H1 (cell line): Measurements from ENCODE around the gene SYTL5. TPM values are rescaled to one million over a fixed set of nuclear protein-coding genes. Genes with fewer than 3 reads are reported as not detected.

Source experiments
- CTCF ChIA-PET: fragments of 300-600 bp; sonication (Branson Sonifier 250); formaldehyde crosslinking; loops from one replicate; lab custom pipeline; 2021; ENCODE audit not compliant: partially characterized antibody; lab: Charles Lee
- POLR2A ChIA-PET: fragments of 300-600 bp; sonication (Branson Sonifier 250); formaldehyde crosslinking; loops from one replicate; lab custom pipeline; 2021; ENCODE audit warnings: inconsistent platforms; ENCODE audit not compliant: partially characterized antibody; lab: Charles Lee
- DNase-seq, 2 experiments: peaks; one replicate each; pipeline versions ENCODE4 v3.0.0 to v3.0.0-alpha.2; 2010 to 2022; ENCODE audit warnings: low spot score in 2 of 2, low read depth in 1 of 2, mixed read lengths in 1 of 2
- FAIRE-seq: peaks from 2 replicates; lab custom pipeline; 2011; peaks lifted over from hg19 to GRCh38; lab: Jason Lieb, UNC
- H2AFZ ChIP-seq: 2 replicates; pipeline ENCODE4 v1.8.1; 2012; ENCODE audit warnings: low read length, inconsistent platforms
- H2AK5ac ChIP-seq: 2 replicates; pipeline ENCODE4 v1.6.1; 2013; ENCODE audit warnings: low read depth, low read length
- H2BK120ac ChIP-seq: replicated peaks from 2 replicates; pipeline ENCODE3; 2013; ENCODE audit warnings: low read depth, low read length, inconsistent platforms
- H2BK12ac ChIP-seq: 2 replicates; pipeline ENCODE4 v1.6.1; 2013; ENCODE audit warnings: low read depth, low read length
- H2BK15ac ChIP-seq: 2 replicates; pipeline ENCODE4 v1.6.1; 2013; ENCODE audit warnings: low read length
- H2BK20ac ChIP-seq: 2 replicates; pipeline ENCODE4 v1.6.1; 2013; ENCODE audit warnings: low read length
- H2BK5ac ChIP-seq: 2 replicates; pipeline ENCODE4 v1.6.1; 2013; ENCODE audit warnings: low read depth, low read length
- H3K14ac ChIP-seq: 2 replicates; pipeline ENCODE4 v1.6.1; 2013; ENCODE audit warnings: inconsistent platforms; ENCODE audit not compliant: insufficient read length
- H3K18ac ChIP-seq: 2 replicates; pipeline ENCODE4 v1.6.1; 2013; ENCODE audit warnings: low read length; ENCODE audit errors: extremely low read depth
- H3K23ac ChIP-seq: 2 replicates; pipeline ENCODE4 v1.6.1; 2013; ENCODE audit warnings: inconsistent platforms; ENCODE audit not compliant: insufficient read length
- H3K23me2 ChIP-seq: 2 replicates; pipeline ENCODE4 v1.6.1; 2013; ENCODE audit warnings: low read depth, low read length
- H3K27ac ChIP-seq: 2 replicates; pipeline ENCODE4 v1.6.1; 2011; ENCODE audit warnings: low read depth, low read length, inconsistent platforms
- H3K27me3 ChIP-seq, 4 experiments: replicated peaks in 1 of 4; 1 replicate in 1 of 4; 2 replicates in 3 of 4; pipeline versions ENCODE4 v1.6.1 to v1.8.1; 2011 to 2013; ENCODE audit warnings: low read length in 3 of 4, mild to moderate bottlenecking in 3 of 4, inconsistent platforms in 2 of 4, mixed read lengths in 2 of 4, moderate library complexity in 1 of 4; ENCODE audit not compliant: control insufficient read depth in 3 of 4, insufficient read depth in 3 of 4; ENCODE audit errors: extremely low read depth in 1 of 4
- H3K36me3 ChIP-seq, 4 experiments: 2 replicates each; pipeline versions ENCODE4 v1.6.1 to v1.8.1; 2011 to 2013; ENCODE audit warnings: mild to moderate bottlenecking in 4 of 4, low read length in 3 of 4, moderate library complexity in 2 of 4, control low read depth in 1 of 4, inconsistent platforms in 1 of 4; ENCODE audit not compliant: insufficient read depth in 4 of 4, control insufficient read depth in 2 of 4
- H3K4ac ChIP-seq: replicated peaks from 2 replicates; pipeline ENCODE3; 2013; ENCODE audit warnings: low read length, low read depth, mixed read lengths, inconsistent platforms; ENCODE audit not compliant: insufficient read length
- H3K4me1 ChIP-seq, 4 experiments: replicated peaks in 1 of 4; 1 replicate in 1 of 4; 2 replicates in 3 of 4; pipeline versions ENCODE4 v1.6.1 to v1.8.1; 2011 to 2013; ENCODE audit warnings: low read length in 3 of 4, inconsistent platforms in 2 of 4, mixed read lengths in 1 of 4; ENCODE audit not compliant: insufficient read depth in 4 of 4, control insufficient read depth in 3 of 4
- H3K4me2 ChIP-seq, 2 experiments: 2 replicates each; pipeline versions ENCODE4 v1.6.1 to v1.8.1; 2011 to 2013; ENCODE audit warnings: low read depth in 2 of 2, low read length in 2 of 2, control low read depth in 1 of 2, inconsistent platforms in 1 of 2, mild to moderate bottlenecking in 1 of 2; ENCODE audit not compliant: insufficient read depth in 1 of 2
- H3K4me3 ChIP-seq, 4 experiments: fragments of 200-600, 300-600 bp in 1 of 4; sonication (generic), shearing (Covaris generic), sonication (Bioruptor Twin) in 1 of 4; 2 replicates each; pipeline versions ENCODE4 v1.5.1 to v1.8.1; 2011 to 2016; ENCODE audit warnings: low read length in 4 of 4, low read depth in 3 of 4, control low read depth in 2 of 4, inconsistent platforms in 2 of 4, mild to moderate bottlenecking in 2 of 4, mixed read lengths in 1 of 4, moderate library complexity in 1 of 4; ENCODE audit not compliant: insufficient read depth in 2 of 4; ENCODE audit errors: extremely low read depth in 1 of 4
- H3K56ac ChIP-seq: replicated peaks from 2 replicates; pipeline ENCODE3; 2013; ENCODE audit warnings: low read depth, mild to moderate bottlenecking, mixed read lengths, low read length, inconsistent platforms; ENCODE audit not compliant: insufficient read length
- H3K79me1 ChIP-seq: 2 replicates; pipeline ENCODE4 v1.6.1; 2013; ENCODE audit warnings: low read depth, low read length, control low read depth
- H3K79me2 ChIP-seq, 2 experiments: 2 replicates each; pipeline versions ENCODE4 v1.6.1 to v1.8.1; 2012 to 2013; ENCODE audit warnings: low read length in 2 of 2, mild to moderate bottlenecking in 2 of 2, inconsistent platforms in 1 of 2; ENCODE audit not compliant: insufficient read depth in 2 of 2, control insufficient read depth in 1 of 2
- H3K9ac ChIP-seq, 4 experiments: replicated peaks in 1 of 4; 1 replicate in 1 of 4; 2 replicates in 3 of 4; pipeline versions ENCODE4 v1.6.1 to v1.8.1; 2011 to 2013; ENCODE audit warnings: low read depth in 3 of 4, low read length in 3 of 4, control low read depth in 2 of 4, mild to moderate bottlenecking in 2 of 4, moderate library complexity in 2 of 4, inconsistent platforms in 1 of 4; ENCODE audit errors: extremely low read depth in 1 of 4
- H3K9me3 ChIP-seq, 2 experiments: 2 replicates each; pipeline versions ENCODE4 v1.6.1 to v1.8.1; 2012 to 2013; ENCODE audit warnings: mild to moderate bottlenecking in 2 of 2, moderate library complexity in 2 of 2, control low read depth in 1 of 2, inconsistent platforms in 1 of 2, low read depth in 1 of 2, low read length in 1 of 2, mixed read lengths in 1 of 2; ENCODE audit not compliant: insufficient read depth in 2 of 2
- H4K20me1 ChIP-seq, 2 experiments: replicated peaks in 1 of 2; 2 replicates each; pipeline versions ENCODE3 to v1.8.1; 2011 to 2013; ENCODE audit warnings: inconsistent platforms in 2 of 2, low read length in 2 of 2, mild to moderate bottlenecking in 1 of 2; ENCODE audit not compliant: insufficient read depth in 2 of 2, control insufficient read depth in 1 of 2
- H4K5ac ChIP-seq: 2 replicates; pipeline ENCODE4 v1.6.1; 2013; ENCODE audit warnings: low read length, low read depth, mixed read lengths, inconsistent platforms; ENCODE audit not compliant: insufficient read length
- H4K8ac ChIP-seq: 2 replicates; pipeline ENCODE4 v1.8.0; 2013; ENCODE audit warnings: mild to moderate bottlenecking, moderate library complexity, low read length, inconsistent platforms; ENCODE audit not compliant: insufficient read depth; ENCODE audit errors: extremely low read depth
- H4K91ac ChIP-seq: replicated peaks from 2 replicates; pipeline ENCODE3; 2013; ENCODE audit warnings: low read length, mixed read lengths, inconsistent platforms; ENCODE audit not compliant: insufficient read length
- BACH1 ChIP-seq: IDR thresholded peaks from 2 replicates; pipeline ENCODE4 v1.6.1; 2012; ENCODE audit warnings: low read length, improper control_type of control experiment
- CTCF ChIP-seq, 3 experiments: IDR thresholded peaks; 1 replicate in 2 of 3; 2 replicates in 1 of 3; pipeline versions ENCODE4 v1.5.1 to v1.6.1; 2011; ENCODE audit warnings: low read length in 3 of 3, mild to moderate bottlenecking in 3 of 3, inconsistent platforms in 2 of 3, low read depth in 1 of 3, moderate library complexity in 1 of 3; ENCODE audit not compliant: insufficient read depth in 1 of 3; ENCODE audit errors: control extremely low read depth in 1 of 3
- KDM1A ChIP-seq: fragments of 200-600, 300-600 bp; sonication (generic); IDR thresholded peaks from 2 replicates; pipeline ENCODE4 v1.7.1; 2016; ENCODE audit warnings: mild to moderate bottlenecking, low read length, borderline replicate concordance
- KDM5A ChIP-seq: fragments of 200-600 bp; IDR thresholded peaks from 2 replicates; pipeline ENCODE4 v1.7.1; 2012; ENCODE audit warnings: mild to moderate bottlenecking, low read length, inconsistent platforms, mixed read lengths
- NANOG ChIP-seq: IDR thresholded peaks from 2 replicates; pipeline ENCODE4 v1.6.1; 2011; ENCODE audit warnings: low read length, low read depth, mild to moderate bottlenecking, inconsistent platforms; ENCODE audit not compliant: insufficient read depth, poor library complexity, severe bottlenecking
- POU5F1 ChIP-seq: IDR thresholded peaks from 2 replicates; pipeline ENCODE4 v1.6.1; 2011; ENCODE audit warnings: low read depth, mild to moderate bottlenecking, low read length, moderate library complexity
- SAP30 ChIP-seq: fragments of 300-600 bp; sonication (generic); IDR thresholded peaks from 2 replicates; pipeline ENCODE4 v1.7.1; 2012; ENCODE audit warnings: low read length, moderate library complexity, mild to moderate bottlenecking, inconsistent platforms; ENCODE audit not compliant: insufficient read depth, insufficient replicate concordance
- TBP ChIP-seq: IDR thresholded peaks from 2 replicates; pipeline ENCODE4 v1.6.1; 2011; ENCODE audit warnings: low read depth, low read length, improper control_type of control experiment
- WGBS, 2 experiments: shearing (Covaris generic) in 1 of 2; methylation state at CpG; one replicate each; pipeline versions ENCODE4 v1.1.6 to v1.1.7; 2013 to 2015; ENCODE audit warnings: low lambda C conversion rate in 2 of 2, mixed read lengths in 2 of 2, inconsistent platforms in 1 of 2, low coverage in 1 of 2, missing lambda C conversion rate in 1 of 2; ENCODE audit not compliant: insufficient replicate concordance in 2 of 2, insufficient coverage in 1 of 2, insufficient read length in 1 of 2; ENCODE audit errors: extremely low coverage in 1 of 2, missing lambda C conversion rate in 1 of 2; 5-methylcytosine and 5-hydroxymethylcytosine counted together
- polyA plus RNA-seq, 7 experiments: library from polyadenylated mRNA; depleted of rRNA in 3 of 7; stranded (reverse) in 5 of 7; unstranded in 2 of 7; fragments of >200 nt in 5 of 7; fragments of 200-250 nt in 2 of 7; gene quantifications; 1 replicate in 5 of 7; 2 replicates in 1 of 7; 4 replicates in 1 of 7; pipeline versions ENCODE4 v1.2.1 to v1.2.3, GENCODE V29; 2011 to 2013; ENCODE audit warnings: missing spikeins in 2 of 7, mixed read lengths in 2 of 7
- total RNA-seq: library from RNA; stranded (reverse); fragmentation: NEBNext Ultra II Directional; extraction: Animal tissue kit (Norgen Biotek cat#: 25700); gene quantifications from 2 replicates; pipeline ENCODE4 v1.2.1, GENCODE V29; 2021

SYTL5 gene
- total and polyA plus RNA-seq, 2 of the 8 experiments (the other 6 are each of a cell fraction or from before 2014, with no cell fraction given) = 0.15 to 0.52 TPM

GRCh38 chrX:38045538-38046096 lies 39.3 kb downstream of the SYTL5 start:
- ChIA-PET CTCF (no interaction called here), POLR2A (no interaction called here)
- H2BK15ac ChIP-seq = no peak overlapping the region
- no peak overlapping the region for H2BK12ac ChIP-seq
- no peak overlapping the region for H3K4me3 ChIP-seq
- TF ChIP-seq SAP30 (no peak), BACH1 (no peak), TBP (no peak), KDM1A (no peak), KDM5A (no peak), CTCF (IDR thresholded peaks at IDR 0.05; ENCODE audit: control extremely low read depth in 1 of 3, insufficient read depth in 1 of 3, low read depth in 1 of 3, low read length in 3 of 3) (no peak), NANOG (no peak), POU5F1 (no peak)
- H4K20me1 ChIP-seq = no peaks in the 10 kb centered on the region
- no peaks in the 10 kb centered on the region for H3K4me1 ChIP-seq
- H4K8ac ChIP-seq = no peak overlapping the region
- H4K5ac ChIP-seq = no peak overlapping the region
- no peak overlapping the region for H2BK120ac ChIP-seq
- H3K14ac ChIP-seq = no peak overlapping the region
- H3K23ac ChIP-seq = no peak overlapping the region
- H3K79me1 ChIP-seq = no peaks in the 10 kb centered on the region
- FAIRE-seq (no peak), DNase-seq (no peak)
- H3K27me3 ChIP-seq = no peaks in the 10 kb centered on the region
- no peak overlapping the region for H3K4ac ChIP-seq
- H3K56ac ChIP-seq = no peak overlapping the region
- no peaks in the 10 kb centered on the region for H3K79me2 ChIP-seq
- H2BK5ac ChIP-seq = no peak overlapping the region
- no peaks in the 10 kb centered on the region for H3K23me2 ChIP-seq
- no peak overlapping the region for H3K9ac ChIP-seq
- no peak overlapping the region for H3K18ac ChIP-seq
- no peak overlapping the region for H4K91ac ChIP-seq
- WGBS, 2 experiments = 93% methylated on average over 3 of the region's 3 CpGs; no CpG with 5 or more reads in 1 of the 2 experiments
- H3K36me3 ChIP-seq = no peaks in the 10 kb centered on the region
- H2AK5ac ChIP-seq = no peak overlapping the region
- no peak overlapping the region for H2AFZ ChIP-seq
- H3K9me3 ChIP-seq = no peaks in the 10 kb centered on the region
- no peak overlapping the region for H3K27ac ChIP-seq
- no peak overlapping the region for H3K4me2 ChIP-seq
- H2BK20ac ChIP-seq = no peak overlapping the region
